Stomach (tissue), 4 donors: ENCODE data around the gene LYSMD2.

Experiments
- EP300 ChIP-seq: sonication (generic); formaldehyde crosslinking; IDR thresholded peaks from one replicate; pipeline ENCODE4 v1.6.1; 2017; ENCODE audit warnings: antibody characterized with exemption
- POLR2AphosphoS5 ChIP-seq, 3 donors: sonication (generic); formaldehyde crosslinking; IDR thresholded peaks; one replicate each; pipeline ENCODE4 v1.6.1; 2016; ENCODE audit warnings: antibody characterized with exemption in 3 of 3
- TF ChIP-seq, protein P1 (sequence below), 7 experiments: fragments of 450-650 bp in 4 of 7; fragments of 200-600 bp in 3 of 7; sonication (generic) in 3 of 7; IDR thresholded peaks; one replicate each; pipeline ENCODE4 v1.5.1; 2016 to 2019; ENCODE audit warnings: antibody characterized with exemption in 7 of 7, control low read depth in 2 of 7, mild to moderate bottlenecking in 1 of 7

GRCh38 chr15:51706926-51707608 lies 30.4 kb downstream of the LYSMD2 start:
- TF ChIP-seq, protein P1, sequence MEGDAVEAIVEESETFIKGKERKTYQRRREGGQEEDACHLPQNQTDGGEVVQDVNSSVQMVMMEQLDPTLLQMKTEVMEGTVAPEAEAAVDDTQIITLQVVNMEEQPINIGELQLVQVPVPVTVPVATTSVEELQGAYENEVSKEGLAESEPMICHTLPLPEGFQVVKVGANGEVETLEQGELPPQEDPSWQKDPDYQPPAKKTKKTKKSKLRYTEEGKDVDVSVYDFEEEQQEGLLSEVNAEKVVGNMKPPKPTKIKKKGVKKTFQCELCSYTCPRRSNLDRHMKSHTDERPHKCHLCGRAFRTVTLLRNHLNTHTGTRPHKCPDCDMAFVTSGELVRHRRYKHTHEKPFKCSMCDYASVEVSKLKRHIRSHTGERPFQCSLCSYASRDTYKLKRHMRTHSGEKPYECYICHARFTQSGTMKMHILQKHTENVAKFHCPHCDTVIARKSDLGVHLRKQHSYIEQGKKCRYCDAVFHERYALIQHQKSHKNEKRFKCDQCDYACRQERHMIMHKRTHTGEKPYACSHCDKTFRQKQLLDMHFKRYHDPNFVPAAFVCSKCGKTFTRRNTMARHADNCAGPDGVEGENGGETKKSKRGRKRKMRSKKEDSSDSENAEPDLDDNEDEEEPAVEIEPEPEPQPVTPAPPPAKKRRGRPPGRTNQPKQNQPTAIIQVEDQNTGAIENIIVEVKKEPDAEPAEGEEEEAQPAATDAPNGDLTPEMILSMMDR (IDR thresholded peaks at IDR 0.05) = no peak
- TF ChIP-seq EP300 (no peak), POLR2AphosphoS5 (IDR thresholded peaks at IDR 0.05) (no peak)
